Retinal pigment epithelial cell (primary cell): ENCODE data around the gene KCNN3.

Experiments
- DNase-seq: peaks from one replicate; pipeline ENCODE4 v3.0.0-alpha.2; 2010; ENCODE audit warnings: low read depth
- H3K4me3 ChIP-seq: 2 replicates; pipeline ENCODE4 v1.5.1; 2011; ENCODE audit warnings: mild to moderate bottlenecking, low read length, control low read depth, moderate library complexity
- CTCF ChIP-seq: conservative IDR thresholded peaks from 2 replicates; pipeline ENCODE4 v1.5.1; 2011; ENCODE audit warnings: low read depth, low read length, control low read depth, inconsistent platforms

KCNN3 gene

GRCh38 chr1:154720328-154721297 is 149.5 kb downstream of the KCNN3 start:
- no peak overlapping the region for H3K4me3 ChIP-seq
- DNase-seq, result no peak
- no peak for TF ChIP-seq CTCF

- no peak for TF ChIP-seq CTCF
- H3K4me3 ChIP-seq, result no peak overlapping the region
These were observed 150.3 kb downstream of the KCNN3 start for GRCh38 chr1:154719586-154720327.

GRCh38 chr1:154718566-154718965 is 151.5 kb downstream of the KCNN3 start:
- H3K4me3 ChIP-seq, result no peak overlapping the region
- TF ChIP-seq CTCF, result no peak
- no peak for DNase-seq

More at GRCh38 chr1:154719586-154720327, 150.3 kb downstream of the KCNN3 start:
- DNase-seq, result no peak

GRCh38 chr1:154717528-154717924 is 152.6 kb downstream of the KCNN3 start:
- no peak for TF ChIP-seq CTCF
- no peak for DNase-seq
- no peak overlapping the region for H3K4me3 ChIP-seq

- no peak overlapping the region for H3K4me3 ChIP-seq
- no peak for DNase-seq
- no peak for TF ChIP-seq CTCF
These were observed 153.2 kb downstream of the KCNN3 start for GRCh38 chr1:154716614-154717527.

- no peak overlapping the region for H3K4me3 ChIP-seq
- no peak for TF ChIP-seq CTCF
- DNase-seq, result no peak
These were observed 154.1 kb downstream of the KCNN3 start for GRCh38 chr1:154716011-154716410.
